OCI-LY3 (cell line): Measurements from ENCODE around the gene AMACR.

Source experiments
- H2AFZ ChIP-seq: fragments of 200-600, 300-600 bp; shearing (Covaris generic); 2 replicates; pipeline ENCODE4 v1.6.0; 2014; ENCODE audit warnings: antibody characterized with exemption, low read depth, low read length
- H3K27ac ChIP-seq: fragments of 200-600, 300-600 bp; sonication (generic); 2 replicates; pipeline ENCODE4 v1.5.1; 2014; ENCODE audit warnings: mild to moderate bottlenecking, low read length, moderate library complexity, mixed read lengths
- H3K27me3 ChIP-seq: fragments of 200-600, 300-600 bp; sonication (generic); 2 replicates; pipeline ENCODE4 v1.6.1; 2014; ENCODE audit warnings: low read depth, low read length, mixed read lengths
- H3K36me3 ChIP-seq: fragments of 200-600, 300-600 bp; sonication (generic); replicated peaks from 2 replicates; pipeline ENCODE3; 2014; ENCODE audit warnings: low read depth, low read length, mixed read lengths
- H3K4me1 ChIP-seq: fragments of 300-600, 200-600 bp; sonication (generic); 2 replicates; pipeline ENCODE4 v1.6.1; 2014; ENCODE audit warnings: low read length, mixed read lengths
- H3K4me2 ChIP-seq: fragments of 200-600, 300-600 bp; sonication (generic); 2 replicates; pipeline ENCODE4 v1.6.1; 2014; ENCODE audit warnings: low read length, mixed read lengths
- H3K4me3 ChIP-seq: fragments of 300-600, 200-600 bp; sonication (generic); 2 replicates; pipeline ENCODE4 v1.5.1; 2014; ENCODE audit warnings: antibody characterized with exemption, mild to moderate bottlenecking, low read length, moderate library complexity
- H3K79me2 ChIP-seq: fragments of 300-600, 200-600 bp; shearing (Covaris generic); 2 replicates; pipeline ENCODE4 v1.6.1; 2014; ENCODE audit warnings: mild to moderate bottlenecking, low read length, mixed read lengths
- H3K9ac ChIP-seq: fragments of 300-600, 200-600 bp; shearing (Covaris generic); 2 replicates; pipeline ENCODE4 v1.6.0; 2014; ENCODE audit warnings: mild to moderate bottlenecking, low read length, moderate library complexity
- H3K9me3 ChIP-seq: fragments of 200-600, 300-600 bp; shearing (Covaris generic); 2 replicates; pipeline ENCODE4 v1.6.1; 2014; ENCODE audit warnings: low read length, mixed read lengths; ENCODE audit not compliant: insufficient read depth
- H4K20me1 ChIP-seq: fragments of 200-600, 300-600 bp; sonication (generic); 2 replicates; pipeline ENCODE4 v1.6.1; 2016; ENCODE audit warnings: low read length, mixed read lengths; ENCODE audit not compliant: insufficient read depth
- EZH2phosphoT487 ChIP-seq: fragments of 200-600 bp; shearing (Covaris generic); IDR thresholded peaks from 2 replicates; pipeline ENCODE4 v1.6.1; 2018; ENCODE audit warnings: antibody characterized with exemption, mixed run types, low read depth
- TF ChIP-seq, protein P1 (sequence below): fragments of 200-600, 300-600 bp; sonication (generic); IDR thresholded peaks from 2 replicates; pipeline ENCODE4 v1.5.1; 2014; ENCODE audit warnings: antibody characterized with exemption, low read length, low read depth

The AMACR gene

DNA sequence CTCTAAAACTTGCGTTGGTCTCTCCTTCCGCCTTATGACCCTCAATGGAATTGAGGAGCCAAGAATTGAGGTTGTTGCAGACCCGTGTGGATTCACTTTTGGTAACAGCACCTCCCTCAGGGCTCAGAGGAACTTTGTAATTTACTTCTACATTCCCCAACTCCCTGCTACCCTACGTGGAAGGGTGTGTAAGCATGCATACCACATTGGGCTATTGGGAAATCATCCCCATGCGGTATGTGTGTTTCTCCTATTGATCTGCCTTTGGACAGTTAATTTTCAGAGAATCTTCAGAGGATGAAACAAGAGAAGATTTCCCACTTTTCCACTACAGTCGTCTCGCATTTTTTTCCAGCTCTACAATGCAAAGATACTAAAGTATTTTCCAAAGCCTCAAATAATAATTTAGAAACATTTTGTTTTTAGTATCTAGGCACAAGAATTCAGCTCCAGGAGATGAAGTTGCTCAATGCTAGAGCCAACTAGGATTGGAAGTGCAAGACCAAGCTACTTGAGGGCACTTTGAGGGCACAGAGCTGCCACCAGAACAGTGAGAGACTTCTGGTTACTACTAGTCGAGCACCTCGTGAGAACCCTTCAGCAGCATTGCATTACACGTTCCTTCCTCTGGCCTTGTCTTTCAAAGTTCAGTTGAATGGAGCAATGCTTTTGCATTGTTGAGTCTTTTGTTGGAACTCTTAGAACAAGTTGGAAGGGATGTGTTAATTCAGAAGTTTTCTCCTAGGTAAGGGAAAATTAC is 31.7 kb upstream of the AMACR start:
- Histone ChIP-seq H3K4me3 (no peak overlapping the region), H3K79me2 (no peaks in the 10 kb centered on the region), H3K4me1 (no peaks in the 10 kb centered on the region), H3K27me3 (no peaks in the 10 kb centered on the region), H4K20me1 (no peaks in the 10 kb centered on the region), H3K9ac (no peak overlapping the region), H3K4me2 (no peak overlapping the region), H2AFZ (no peak overlapping the region), H3K36me3 (no peaks in the 10 kb centered on the region), H3K9me3 (no peaks in the 10 kb centered on the region), H3K27ac (no peak overlapping the region)
- TF ChIP-seq, protein P1, sequence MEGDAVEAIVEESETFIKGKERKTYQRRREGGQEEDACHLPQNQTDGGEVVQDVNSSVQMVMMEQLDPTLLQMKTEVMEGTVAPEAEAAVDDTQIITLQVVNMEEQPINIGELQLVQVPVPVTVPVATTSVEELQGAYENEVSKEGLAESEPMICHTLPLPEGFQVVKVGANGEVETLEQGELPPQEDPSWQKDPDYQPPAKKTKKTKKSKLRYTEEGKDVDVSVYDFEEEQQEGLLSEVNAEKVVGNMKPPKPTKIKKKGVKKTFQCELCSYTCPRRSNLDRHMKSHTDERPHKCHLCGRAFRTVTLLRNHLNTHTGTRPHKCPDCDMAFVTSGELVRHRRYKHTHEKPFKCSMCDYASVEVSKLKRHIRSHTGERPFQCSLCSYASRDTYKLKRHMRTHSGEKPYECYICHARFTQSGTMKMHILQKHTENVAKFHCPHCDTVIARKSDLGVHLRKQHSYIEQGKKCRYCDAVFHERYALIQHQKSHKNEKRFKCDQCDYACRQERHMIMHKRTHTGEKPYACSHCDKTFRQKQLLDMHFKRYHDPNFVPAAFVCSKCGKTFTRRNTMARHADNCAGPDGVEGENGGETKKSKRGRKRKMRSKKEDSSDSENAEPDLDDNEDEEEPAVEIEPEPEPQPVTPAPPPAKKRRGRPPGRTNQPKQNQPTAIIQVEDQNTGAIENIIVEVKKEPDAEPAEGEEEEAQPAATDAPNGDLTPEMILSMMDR, result no peak
- TF ChIP-seq EZH2phosphoT487, result no peak

DNA sequence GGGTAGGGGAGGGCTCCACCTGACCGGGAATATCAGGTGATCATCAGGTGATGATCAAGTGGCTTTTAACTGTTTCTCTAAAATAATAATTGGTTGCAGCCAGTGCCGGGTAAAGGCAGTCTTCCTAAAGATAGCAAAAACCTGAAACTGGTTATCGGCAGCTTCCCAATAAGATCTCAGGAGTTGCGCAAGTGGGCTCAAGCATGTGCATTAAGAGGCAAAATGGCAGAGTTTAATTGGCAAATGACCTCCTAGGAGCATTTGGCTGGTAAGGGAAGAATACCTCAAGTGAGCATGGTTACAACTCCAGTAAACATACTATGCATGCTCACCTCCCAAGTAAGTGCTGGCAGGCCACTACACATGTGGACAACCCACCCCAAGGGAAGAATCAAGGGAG is 31.0 kb upstream of the AMACR start:
- no peak overlapping the region for H2AFZ ChIP-seq
- no peak overlapping the region for H3K27ac ChIP-seq
- H4K20me1 ChIP-seq, result no peaks in the 10 kb centered on the region
- H3K4me2 ChIP-seq, result no peak overlapping the region
- no peaks in the 10 kb centered on the region for H3K79me2 ChIP-seq
- no peaks in the 10 kb centered on the region for H3K36me3 ChIP-seq
- TF ChIP-seq, protein P1, result no peak
- no peak for TF ChIP-seq EZH2phosphoT487
- no peaks in the 10 kb centered on the region for H3K27me3 ChIP-seq
- H3K9me3 ChIP-seq, result no peaks in the 10 kb centered on the region
- H3K4me1 ChIP-seq, result no peaks in the 10 kb centered on the region
- no peak overlapping the region for H3K9ac ChIP-seq
- H3K4me3 ChIP-seq, result no peak overlapping the region

DNA sequence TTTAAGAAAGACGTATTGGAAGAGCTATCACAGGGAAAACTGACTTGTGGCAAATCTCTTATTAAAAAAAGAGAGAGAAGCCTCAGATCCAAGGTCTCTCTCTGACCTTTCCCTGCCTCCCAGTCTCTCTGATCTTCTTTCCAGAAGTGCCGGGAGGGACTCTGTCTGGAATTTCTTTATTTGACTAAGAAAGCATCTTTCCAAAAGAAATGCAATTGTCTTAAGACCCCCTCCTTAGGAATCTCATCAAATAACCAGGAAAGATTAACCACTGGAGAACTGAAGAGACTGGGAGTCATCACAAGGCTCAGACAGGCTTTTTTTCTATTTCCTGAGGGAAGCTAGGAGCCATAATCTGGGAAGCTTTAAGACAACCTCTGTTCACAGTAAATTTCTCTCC is 30.5 kb upstream of the AMACR start:
- TF ChIP-seq EZH2phosphoT487, result no peak
- Histone ChIP-seq H3K9ac (no peak overlapping the region), H3K4me1 (no peaks in the 10 kb centered on the region), H2AFZ (no peak overlapping the region), H4K20me1 (no peaks in the 10 kb centered on the region), H3K27me3 (no peaks in the 10 kb centered on the region), H3K27ac (no peak overlapping the region), H3K4me3 (no peak overlapping the region), H3K79me2 (no peaks in the 10 kb centered on the region), H3K4me2 (no peak overlapping the region), H3K9me3 (no peaks in the 10 kb centered on the region), H3K36me3 (no peaks in the 10 kb centered on the region)

DNA sequence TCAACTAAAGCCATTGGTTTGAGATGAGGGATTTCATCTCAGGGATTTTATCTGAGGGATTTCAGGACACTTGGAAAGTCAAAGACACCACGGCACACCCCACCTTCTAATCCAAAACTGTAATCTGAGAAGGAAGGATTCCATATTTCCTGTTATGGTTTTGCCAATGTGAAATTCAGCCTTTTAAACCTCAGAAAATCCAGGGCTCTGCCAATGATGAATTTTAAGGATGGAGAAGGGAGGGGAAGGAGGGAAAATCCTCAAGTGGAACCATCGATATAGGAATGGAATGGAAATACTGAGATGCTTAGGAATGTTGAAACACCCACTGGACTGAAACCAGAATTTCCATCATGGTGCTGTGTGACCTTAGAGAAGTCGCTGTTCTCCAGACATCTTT is 29.9 kb upstream of the AMACR start:
- Histone ChIP-seq H3K27me3 (no peaks in the 10 kb centered on the region), H2AFZ (no peak overlapping the region), H3K36me3 (no peaks in the 10 kb centered on the region), H3K79me2 (no peaks in the 10 kb centered on the region), H3K9ac (no peak overlapping the region), H3K4me1 (no peaks in the 10 kb centered on the region), H3K9me3 (no peaks in the 10 kb centered on the region), H4K20me1 (no peaks in the 10 kb centered on the region), H3K27ac (no peak overlapping the region), H3K4me3 (no peak overlapping the region), H3K4me2 (no peak overlapping the region)
- TF ChIP-seq, protein P1, result no peak
- TF ChIP-seq EZH2phosphoT487, result no peak
